ENCODE measurements around the gene ERCC6. TPM values are rescaled to one million over a fixed set of nuclear protein-coding genes. Genes with fewer than 3 reads are reported as not detected.

ERCC6 gene
- total RNA-seq, 1 donor from 2014 or later, result 19.9 TPM

GRCh38 chr10:49498425-49498824 is 40.5 kb downstream of the ERCC6 start:
- Histone ChIP-seq H3K36me3 (peaks cover 5% of the 10 kb centered on the region), H3K4me1 (peaks cover 24% of the 10 kb centered on the region), H3K27ac (replicated peaks) (no peak overlapping the region), H3K4me3 (no peak overlapping the region), H3K27me3 (ENCODE audit: low read depth) (no peaks in the 10 kb centered on the region), H3K9me3 (replicated peaks) (no peaks in the 10 kb centered on the region)
- intact Hi-C loops (cut with micrococcal nuclease), result no loop called here
- TF ChIP-seq CTCF (IDR thresholded peaks at IDR 0.05; ENCODE audit: borderline replicate concordance), result no peak
- DNase-seq, result no peak

GRCh38 chr10:49497358-49497757 is 41.6 kb downstream of the ERCC6 start:
- no peak for DNase-seq
- Histone ChIP-seq H3K4me3 (no peak overlapping the region), H3K27ac (replicated peaks) (no peak overlapping the region), H3K27me3 (ENCODE audit: low read depth) (no peaks in the 10 kb centered on the region), H3K36me3 (peaks cover 5% of the 10 kb centered on the region), H3K4me1 (peaks cover 14% of the 10 kb centered on the region), H3K9me3 (replicated peaks) (no peaks in the 10 kb centered on the region)
- intact Hi-C loops (cut with micrococcal nuclease), result no loop called here
- TF ChIP-seq CTCF (IDR thresholded peaks at IDR 0.05; ENCODE audit: borderline replicate concordance), result no peak

- H3K36me3 ChIP-seq, result no peaks in the 10 kb centered on the region
- no peak overlapping the region for H3K27ac ChIP-seq (replicated peaks)
- no peaks in the 10 kb centered on the region for H3K9me3 ChIP-seq (replicated peaks)
- intact Hi-C loops (cut with micrococcal nuclease), result no loop called here
- no peak overlapping the region for H3K4me3 ChIP-seq
- DNase-seq, result no peak
- H3K27me3 ChIP-seq (ENCODE audit: low read depth), result no peaks in the 10 kb centered on the region
- no peak for TF ChIP-seq CTCF (IDR thresholded peaks at IDR 0.05; ENCODE audit: borderline replicate concordance)
- H3K4me1 ChIP-seq, result no peaks in the 10 kb centered on the region
Measured at GRCh38 chr10:49488056-49488717, 50.7 kb downstream of the ERCC6 start.

- Histone ChIP-seq H3K27me3 (ENCODE audit: low read depth) (no peaks in the 10 kb centered on the region), H3K9me3 (replicated peaks) (no peaks in the 10 kb centered on the region), H3K4me1 (no peaks in the 10 kb centered on the region), H3K27ac (replicated peaks) (no peak overlapping the region), H3K36me3 (peaks cover 14% of the 10 kb centered on the region), H3K4me3 (no peak overlapping the region)
- intact Hi-C loops (cut with micrococcal nuclease), result no loop called here
- no peak for TF ChIP-seq CTCF (IDR thresholded peaks at IDR 0.05; ENCODE audit: borderline replicate concordance)
- no peak for DNase-seq
Measured at GRCh38 chr10:49486738-49487137, 52.2 kb downstream of the ERCC6 start.

GRCh38 chr10:49486009-49486408 is 52.9 kb downstream of the ERCC6 start:
- no peak overlapping the region for H3K27ac ChIP-seq (replicated peaks)
- TF ChIP-seq CTCF (IDR thresholded peaks at IDR 0.05; ENCODE audit: borderline replicate concordance), result no peak
- no peaks in the 10 kb centered on the region for H3K4me1 ChIP-seq
- intact Hi-C loops (cut with micrococcal nuclease), result no loop called here
- peaks cover 22% of the 10 kb centered on the region for H3K36me3 ChIP-seq
- DNase-seq, result no peak
- H3K27me3 ChIP-seq (ENCODE audit: low read depth), result no peaks in the 10 kb centered on the region
- H3K4me3 ChIP-seq, result no peak overlapping the region
- no peaks in the 10 kb centered on the region for H3K9me3 ChIP-seq (replicated peaks)

All from left ventricle myocardium inferior (tissue), 1 donor.